Heart left ventricle (tissue), 16 donors: ENCODE data around the gene HMGCLL1. TPM values are rescaled to one million over a fixed set of nuclear protein-coding genes. Genes with fewer than 3 reads are reported as not detected.

ENCODE experiments used
- ATAC-seq, 4 donors: fragments of 200-7000 bp; cut with Tn5 transposase; one replicate each; pipeline ENCODE4 v1.9.1; 2020 to 2022; ENCODE audit warnings: moderate library complexity in 4 of 4, mild to moderate bottlenecking in 3 of 4, moderate number of reproducible peaks in 1 of 4
- DNase-seq, 5 donors: peaks; one replicate each; pipeline ENCODE4 v3.0.0-alpha.2; 2020
- H3K27ac ChIP-seq, 12 donors: fragments of 200-600 bp; sonication (generic) in 4 of 12; one replicate each; pipeline versions ENCODE4 v1.5.0 to v1.8.0; 2016 to 2022; ENCODE audit warnings: mild to moderate bottlenecking in 2 of 12
- H3K27me3 ChIP-seq, 9 donors: fragments of 200-600 bp; sonication (generic) in 2 of 9; one replicate each; pipeline versions ENCODE4 v1.5.1 to v1.8.0; 2016 to 2022; ENCODE audit warnings: mild to moderate bottlenecking in 3 of 9
- H3K36me3 ChIP-seq, 9 donors: fragments of 200-600 bp; sonication (generic) in 2 of 9; one replicate each; pipeline versions ENCODE4 v1.5.0 to v1.8.0; 2018 to 2022; ENCODE audit warnings: mild to moderate bottlenecking in 2 of 9
- H3K4me1 ChIP-seq, 12 donors: fragments of 200-600 bp; sonication (generic) in 4 of 12; one replicate each; pipeline versions ENCODE4 v1.5.0 to v1.8.0; 2016 to 2022; ENCODE audit warnings: mild to moderate bottlenecking in 3 of 12
- H3K4me3 ChIP-seq, 12 donors: fragments of 200-600 bp; sonication (generic) in 4 of 12; one replicate each; pipeline versions ENCODE4 v1.5.0 to v1.8.0; 2017 to 2022; ENCODE audit warnings: mild to moderate bottlenecking in 9 of 12, moderate library complexity in 4 of 12
- H3K9me3 ChIP-seq, 12 donors: fragments of 200-600 bp; sonication (generic) in 4 of 12; one replicate each; pipeline versions ENCODE4 v1.5.0 to v1.8.0; 2016 to 2022; ENCODE audit warnings: mild to moderate bottlenecking in 1 of 12
- POLR2A ChIP-seq, 2 donors: fragments of 450-650 bp; IDR thresholded peaks; one replicate each; pipeline ENCODE4 v1.6.1; 2017; ENCODE audit warnings: antibody characterized with exemption in 2 of 2, mild to moderate bottlenecking in 2 of 2, moderate library complexity in 2 of 2
- WGBS, 4 donors: extraction: QIAGEN DNeasy Blood & Tissue Kit in 2 of 4; methylation state at CpG; one replicate each; pipeline versions ENCODE4 v1.1.5 to v1.1.7; 2013 to 2018; 5-methylcytosine and 5-hydroxymethylcytosine counted together
- intact Hi-C, 10 donors: fragments of 100-400 bp; cut with DNase I; formaldehyde crosslinking; loops; one replicate each; pipeline versions ENCODE4 v1.11.1 to v1.14.2; 2022
- polyA plus RNA-seq, 2 donors: library from polyadenylated mRNA; stranded (reverse); fragments of 200-250 nt; gene quantifications; one replicate each; pipeline ENCODE4 v1.2.3, GENCODE V29; 2013
- total RNA-seq, 9 donors: library from RNA; depleted of rRNA in 2 of 9; stranded (reverse); fragments of >200 nt in 2 of 9; fragmentation: NEBNext Ultra II Directional in 3 of 9; extraction: Animal tissue kit (Norgen Biotek cat#: 25700) in 3 of 9; gene quantifications; one replicate each; pipeline versions ENCODE4 v1.1.0 to v1.2.4, GENCODE V29; 2016 to 2023
- TF ChIP-seq, protein P1 (sequence below), 12 donors: fragments of 200-600 bp; sonication (generic) in 4 of 12; IDR thresholded peaks; one replicate each; pipeline versions ENCODE4 v1.5.0 to v1.8.0; 2018 to 2022; ENCODE audit warnings: antibody characterized with exemption in 12 of 12, mild to moderate bottlenecking in 5 of 12
- donor health status: ischemic (EF 13 %, LVEDD 7.1; RV severe dilation, severe dysfunction).
- donor health status: healthy with polysubstance abuse.
- donor health status: DM: no; HTN: yes; CAD: no.
- donor health status: DM: no; HTN: no; CAD: no.
- donor health status: ischemic (EF 25% LVEDD 6.9; RV normal size, moderate dysfunction).
- donor health status: ischemic (EF 25% LVEDD 5.7; RV mildly dilated, moderate dysfunction).
- donor health status: healthy.
- donor health status: DM: yes; HTN: yes; CAD: no.
- donor health status: ischemic (EF 35%, LVEDD 5.7; RV mildly dilated, moderate dysfunction).
- donor health status: nonischemic (EF 11% LVEDD 7.7; RV severe dilation, severe dysfunction).
- donor health status: DM: yes; HTN: yes; CAD: no.
- donor health status: PGD.
- donor health status: ischemic (EF 29% LVEDD 5.4; RV normal size, mild dysfunction).
- donor health status: nonischemic (EF 23%, LVEDD 6.1; RV moderate dilation, normal function).

HMGCLL1 gene
- total and polyA plus RNA-seq, 11 donors, result 0.38 to 1.6 (median 0.85) TPM

DNA sequence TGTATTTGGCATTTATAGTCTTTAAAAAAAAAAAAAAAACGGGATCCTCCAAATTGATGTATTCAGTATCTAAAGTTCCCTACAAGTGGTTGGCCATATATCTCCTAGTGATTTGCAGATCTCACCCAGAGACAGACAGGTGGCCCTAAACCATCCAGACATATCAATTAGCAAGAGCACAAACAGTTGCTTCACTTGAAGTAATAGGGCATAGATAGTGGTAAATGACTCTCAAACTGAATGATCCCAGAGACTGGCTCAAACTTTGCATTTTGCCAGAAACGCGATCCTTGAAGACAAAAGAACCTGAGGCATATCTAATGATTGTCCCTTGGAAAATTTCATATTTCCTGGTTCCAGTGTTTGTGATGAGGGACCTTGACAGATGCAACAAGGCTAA lies 54.6 kb downstream of the HMGCLL1 start:
- TF ChIP-seq, protein P1, sequence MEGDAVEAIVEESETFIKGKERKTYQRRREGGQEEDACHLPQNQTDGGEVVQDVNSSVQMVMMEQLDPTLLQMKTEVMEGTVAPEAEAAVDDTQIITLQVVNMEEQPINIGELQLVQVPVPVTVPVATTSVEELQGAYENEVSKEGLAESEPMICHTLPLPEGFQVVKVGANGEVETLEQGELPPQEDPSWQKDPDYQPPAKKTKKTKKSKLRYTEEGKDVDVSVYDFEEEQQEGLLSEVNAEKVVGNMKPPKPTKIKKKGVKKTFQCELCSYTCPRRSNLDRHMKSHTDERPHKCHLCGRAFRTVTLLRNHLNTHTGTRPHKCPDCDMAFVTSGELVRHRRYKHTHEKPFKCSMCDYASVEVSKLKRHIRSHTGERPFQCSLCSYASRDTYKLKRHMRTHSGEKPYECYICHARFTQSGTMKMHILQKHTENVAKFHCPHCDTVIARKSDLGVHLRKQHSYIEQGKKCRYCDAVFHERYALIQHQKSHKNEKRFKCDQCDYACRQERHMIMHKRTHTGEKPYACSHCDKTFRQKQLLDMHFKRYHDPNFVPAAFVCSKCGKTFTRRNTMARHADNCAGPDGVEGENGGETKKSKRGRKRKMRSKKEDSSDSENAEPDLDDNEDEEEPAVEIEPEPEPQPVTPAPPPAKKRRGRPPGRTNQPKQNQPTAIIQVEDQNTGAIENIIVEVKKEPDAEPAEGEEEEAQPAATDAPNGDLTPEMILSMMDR (IDR thresholded peaks at IDR 0.05), result no peak
- TF ChIP-seq POLR2A (IDR thresholded peaks at IDR 0.05), result no peak
- Histone ChIP-seq H3K36me3 (no peaks in the 10 kb centered on the region), H3K27ac (no peak overlapping the region), H3K4me3 (no peak overlapping the region), H3K9me3 (no peaks in the 10 kb centered on the region), H3K4me1 (no peaks in the 10 kb centered on the region), H3K27me3 (no peaks in the 10 kb centered on the region)
- ATAC-seq, result no peak
- intact Hi-C loops, result no loop called here
- no peak for DNase-seq
- WGBS, 4 donors, result 76 to 89% (median 84%) methylated on average over 3 of the region's 3 CpGs

DNA sequence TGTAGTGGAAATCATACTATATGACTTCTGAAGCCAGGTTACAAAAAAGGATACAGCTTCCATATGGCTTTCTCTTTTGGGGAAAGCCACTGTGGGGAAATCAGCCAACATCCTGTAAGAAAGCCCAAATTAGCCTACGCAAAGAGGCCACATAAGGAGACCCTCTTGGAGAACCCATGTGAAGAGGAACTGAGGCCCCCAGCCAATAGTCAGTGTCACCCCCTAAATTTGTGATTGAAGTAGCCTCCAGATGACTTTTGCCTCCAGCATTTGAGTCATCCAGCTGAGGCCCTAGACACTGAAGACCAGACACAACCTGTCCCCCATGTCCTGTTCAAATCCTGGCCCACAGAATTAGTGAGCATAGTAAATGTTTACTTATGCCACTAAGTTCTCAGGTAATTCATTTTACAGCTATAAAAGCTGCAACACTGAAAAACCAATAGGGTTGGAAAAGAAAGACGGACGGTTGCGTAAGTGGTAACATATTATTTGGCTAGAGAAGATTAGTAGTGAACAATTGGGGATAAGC lies 60.4 kb downstream of the HMGCLL1 start:
- Histone ChIP-seq H3K27me3 (no peaks in the 10 kb centered on the region), H3K9me3 (no peaks in the 10 kb centered on the region), H3K4me1 (no peaks in the 10 kb centered on the region), H3K27ac (no peak overlapping the region), H3K36me3 (no peaks in the 10 kb centered on the region), H3K4me3 (no peak overlapping the region)
- intact Hi-C loops, result no loop called here
- 91 to 95% (median 93%) methylated on average over 4 of the region's 4 CpGs for WGBS, 4 donors
- TF ChIP-seq, protein P1 (IDR thresholded peaks at IDR 0.05), result no peak
- no peak for TF ChIP-seq POLR2A (IDR thresholded peaks at IDR 0.05)
- ATAC-seq (no peak), DNase-seq (no peak)

DNA sequence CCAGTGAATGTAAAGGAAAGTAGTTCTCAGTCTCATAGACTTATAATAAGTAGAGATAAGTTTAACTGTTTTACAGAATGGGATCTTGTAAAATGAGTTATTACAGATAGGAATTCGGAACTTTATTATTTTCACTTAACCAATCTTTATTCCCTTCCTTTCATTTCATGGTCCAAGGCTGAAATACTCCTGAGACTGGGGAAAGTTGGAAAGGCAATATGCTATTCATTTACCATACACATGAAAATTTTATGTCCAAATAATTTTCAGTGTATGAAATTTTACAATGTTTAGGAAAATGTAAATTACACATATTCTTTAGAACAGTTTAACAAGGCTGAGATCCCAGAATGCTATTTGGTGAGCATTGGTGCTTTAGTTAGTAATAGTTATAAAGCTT lies 62.3 kb downstream of the HMGCLL1 start:
- Histone ChIP-seq H3K27ac (no peak overlapping the region), H3K4me1 (no peaks in the 10 kb centered on the region), H3K27me3 (no peaks in the 10 kb centered on the region), H3K9me3 (no peaks in the 10 kb centered on the region), H3K36me3 (no peaks in the 10 kb centered on the region), H3K4me3 (no peak overlapping the region)
- no peak for TF ChIP-seq POLR2A (IDR thresholded peaks at IDR 0.05)
- TF ChIP-seq, protein P1 (IDR thresholded peaks at IDR 0.05), result no peak
- ATAC-seq (no peak), DNase-seq (no peak)
- intact Hi-C loops, result no loop called here
- WGBS, 4 donors, result 66 to 83% (median 74%) methylated on average over 1 of the region's 1 CpG

DNA sequence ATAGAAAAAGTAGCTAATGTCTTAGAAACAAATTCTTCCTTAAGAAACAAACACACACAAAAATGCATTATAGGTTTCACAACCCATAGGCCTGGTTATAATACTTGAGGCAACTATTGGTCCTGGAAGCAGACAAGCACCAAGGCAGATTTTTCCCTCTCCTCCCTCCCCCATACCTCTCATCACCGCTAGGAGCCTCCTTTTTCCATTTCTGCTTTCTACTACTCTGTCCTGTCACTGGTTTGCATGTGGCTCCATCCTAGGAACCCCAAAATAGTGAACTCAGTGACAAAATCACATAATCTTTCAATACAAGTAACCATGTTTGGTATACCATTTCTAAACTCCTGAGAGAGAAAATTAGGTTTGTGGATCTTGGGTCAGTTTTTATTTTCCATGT lies 66.1 kb downstream of the HMGCLL1 start:
- no peak for DNase-seq
- ATAC-seq, result no peak
- no peaks in the 10 kb centered on the region for H3K36me3 ChIP-seq
- WGBS, 4 donors, result 64 to 89% (median 77%) methylated on average over 1 of the region's 1 CpG
- no peaks in the 10 kb centered on the region for H3K9me3 ChIP-seq
- no peak overlapping the region for H3K27ac ChIP-seq
- H3K4me1 ChIP-seq, result no peaks in the 10 kb centered on the region
- TF ChIP-seq, protein P1 (IDR thresholded peaks at IDR 0.05), result no peak
- TF ChIP-seq POLR2A (IDR thresholded peaks at IDR 0.05), result no peak
- H3K4me3 ChIP-seq, result no peak overlapping the region
- no peaks in the 10 kb centered on the region for H3K27me3 ChIP-seq
- intact Hi-C loops, result no loop called here
